ENCODE data around the gene DEPDC1B.
"Not testable (repeated sequence)": the region's sequence is repeated elsewhere in the genome, so short reads cannot be mapped to it uniquely, and the experiment has no call there.

Gene DEPDC1B

GRCh38 chr5:60597572-60598320 lies 102.2 kb downstream of the DEPDC1B start:
- Histone ChIP-seq H3K4me1 (no peaks in the 10 kb centered on the region), H2AFZ (no peak overlapping the region), H3K79me2 (no peaks in the 10 kb centered on the region), H3K36me3 (ENCODE audit: control insufficient read depth, insufficient read depth, low read length) (no peaks in the 10 kb centered on the region), H3K27ac (no peak overlapping the region), H3K4me2 (ENCODE audit: low read length) (no peak overlapping the region), H3K27me3 (ENCODE audit: control insufficient read depth, insufficient read depth, low read length) (no peaks in the 10 kb centered on the region), H3K9me3 (ENCODE audit: control insufficient read depth, low read length) (no peaks in the 10 kb centered on the region), H3K9ac (no peak overlapping the region), H3K4me3 (ENCODE audit: low read depth, low read length) (no peak overlapping the region)
- no peak for TF ChIP-seq CTCF (IDR thresholded peaks at IDR 0.05)

- Histone ChIP-seq H3K27me3 (ENCODE audit: control insufficient read depth, insufficient read depth, low read length) (no peaks in the 10 kb centered on the region), H3K9me3 (ENCODE audit: control insufficient read depth, low read length) (no peaks in the 10 kb centered on the region), H3K27ac (no peak overlapping the region), H3K4me1 (no peaks in the 10 kb centered on the region), H3K4me3 (ENCODE audit: low read depth, low read length) (no peak overlapping the region), H3K4me2 (ENCODE audit: low read length) (no peak overlapping the region), H2AFZ (no peak overlapping the region), H3K36me3 (ENCODE audit: control insufficient read depth, insufficient read depth, low read length) (no peaks in the 10 kb centered on the region), H3K9ac (no peak overlapping the region), H3K79me2 (no peaks in the 10 kb centered on the region)
- no peak for TF ChIP-seq CTCF (IDR thresholded peaks at IDR 0.05)
Measured at GRCh38 chr5:60594715-60595477, 105.1 kb downstream of the DEPDC1B start.

GRCh38 chr5:60590172-60590571 lies 109.8 kb downstream of the DEPDC1B start:
- no peaks in the 10 kb centered on the region for H3K9me3 ChIP-seq (ENCODE audit: control insufficient read depth, low read length)
- no peak overlapping the region for H3K4me2 ChIP-seq (ENCODE audit: low read length)
- no peak overlapping the region for H3K4me3 ChIP-seq (ENCODE audit: low read depth, low read length)
- H3K79me2 ChIP-seq = no peaks in the 10 kb centered on the region
- H3K36me3 ChIP-seq (ENCODE audit: control insufficient read depth, insufficient read depth, low read length) = no peaks in the 10 kb centered on the region
- H3K9ac ChIP-seq = no peak overlapping the region
- no peak overlapping the region for H2AFZ ChIP-seq
- no peaks in the 10 kb centered on the region for H3K27me3 ChIP-seq (ENCODE audit: control insufficient read depth, insufficient read depth, low read length)
- H3K27ac ChIP-seq = no peak overlapping the region
- TF ChIP-seq CTCF (IDR thresholded peaks at IDR 0.05) = no peak
- no peaks in the 10 kb centered on the region for H3K4me1 ChIP-seq

- H3K4me3 ChIP-seq (ENCODE audit: low read depth, low read length); H2AFZ ChIP-seq; H3K79me2 ChIP-seq; H3K4me1 ChIP-seq; H3K27ac ChIP-seq; H3K27me3 ChIP-seq (ENCODE audit: control insufficient read depth, insufficient read depth, low read length); H3K36me3 ChIP-seq (ENCODE audit: control insufficient read depth, insufficient read depth, low read length); H3K9ac ChIP-seq; H3K9me3 ChIP-seq (ENCODE audit: control insufficient read depth, low read length); H3K4me2 ChIP-seq (ENCODE audit: low read length): not testable (repeated sequence)
Measured at GRCh38 chr5:60587312-60587711, 112.7 kb downstream of the DEPDC1B start.

- Histone ChIP-seq H3K79me2 (no peaks in the 10 kb centered on the region), H3K36me3 (ENCODE audit: control insufficient read depth, insufficient read depth, low read length) (no peaks in the 10 kb centered on the region), H3K9me3 (ENCODE audit: control insufficient read depth, low read length) (no peaks in the 10 kb centered on the region), H2AFZ (no peak overlapping the region), H3K4me1 (no peaks in the 10 kb centered on the region), H3K4me3 (ENCODE audit: low read depth, low read length) (no peak overlapping the region), H3K27ac (no peak overlapping the region), H3K4me2 (ENCODE audit: low read length) (no peak overlapping the region), H3K9ac (no peak overlapping the region), H3K27me3 (ENCODE audit: control insufficient read depth, insufficient read depth, low read length) (no peaks in the 10 kb centered on the region)
- no peak for TF ChIP-seq CTCF (IDR thresholded peaks at IDR 0.05)
Measured at GRCh38 chr5:60586307-60586901, 113.6 kb downstream of the DEPDC1B start.
